ENCODE data around the gene GNB1L.

DNA sequence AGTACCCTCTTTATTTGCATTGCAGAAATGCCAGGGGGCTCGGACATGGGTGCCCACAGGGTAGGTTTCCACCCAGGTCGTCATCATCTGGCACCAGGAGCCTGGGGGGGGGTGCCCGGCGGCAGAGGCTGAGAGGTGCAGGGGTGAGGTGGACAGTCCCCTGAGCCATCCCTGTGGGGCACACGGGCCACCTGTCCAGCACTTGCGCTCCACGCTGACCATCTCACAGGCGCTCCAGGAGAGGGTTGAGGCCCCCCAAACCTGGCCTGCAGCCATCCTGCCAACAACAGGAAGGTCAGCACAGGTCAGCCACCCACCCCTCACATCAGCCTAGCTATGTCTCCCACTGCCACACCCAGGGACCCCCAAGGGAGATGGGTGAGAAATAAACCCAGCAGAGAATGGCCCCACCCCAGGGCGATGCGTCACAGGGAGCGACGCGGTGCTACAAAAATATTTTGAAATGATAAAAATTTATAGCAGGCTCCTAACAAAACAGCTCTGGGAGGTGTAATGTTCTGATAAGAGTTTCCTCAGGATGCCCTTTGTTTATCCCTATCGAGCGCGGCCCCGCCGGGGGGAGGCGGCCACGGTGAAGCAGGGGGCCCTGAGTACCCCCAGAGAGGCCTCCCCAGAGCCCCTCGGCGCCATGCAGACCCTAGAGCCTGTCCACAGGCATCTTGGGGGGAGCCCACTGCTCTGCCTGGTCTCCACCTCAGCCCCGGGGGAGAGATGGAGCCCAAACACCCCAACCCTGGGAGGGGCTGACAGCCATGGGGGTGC lies 21.0 kb upstream of the GNB1L start:
- TF ChIP-seq POLR2AphosphoS5 (IDR thresholded peaks at IDR 0.05; ENCODE audit: low read depth, low read length) (no peak), SIN3A (IDR thresholded peaks at IDR 0.05; ENCODE audit: borderline replicate concordance, insufficient read depth, low read depth, low read length) (no peak), TCF7L2 (IDR thresholded peaks at IDR 0.05; ENCODE audit: low read depth, low read length) (no peak)
- TF ChIP-seq, protein P1, sequence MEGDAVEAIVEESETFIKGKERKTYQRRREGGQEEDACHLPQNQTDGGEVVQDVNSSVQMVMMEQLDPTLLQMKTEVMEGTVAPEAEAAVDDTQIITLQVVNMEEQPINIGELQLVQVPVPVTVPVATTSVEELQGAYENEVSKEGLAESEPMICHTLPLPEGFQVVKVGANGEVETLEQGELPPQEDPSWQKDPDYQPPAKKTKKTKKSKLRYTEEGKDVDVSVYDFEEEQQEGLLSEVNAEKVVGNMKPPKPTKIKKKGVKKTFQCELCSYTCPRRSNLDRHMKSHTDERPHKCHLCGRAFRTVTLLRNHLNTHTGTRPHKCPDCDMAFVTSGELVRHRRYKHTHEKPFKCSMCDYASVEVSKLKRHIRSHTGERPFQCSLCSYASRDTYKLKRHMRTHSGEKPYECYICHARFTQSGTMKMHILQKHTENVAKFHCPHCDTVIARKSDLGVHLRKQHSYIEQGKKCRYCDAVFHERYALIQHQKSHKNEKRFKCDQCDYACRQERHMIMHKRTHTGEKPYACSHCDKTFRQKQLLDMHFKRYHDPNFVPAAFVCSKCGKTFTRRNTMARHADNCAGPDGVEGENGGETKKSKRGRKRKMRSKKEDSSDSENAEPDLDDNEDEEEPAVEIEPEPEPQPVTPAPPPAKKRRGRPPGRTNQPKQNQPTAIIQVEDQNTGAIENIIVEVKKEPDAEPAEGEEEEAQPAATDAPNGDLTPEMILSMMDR (IDR thresholded peaks at IDR 0.05) = no peak

All from Panc1 (cell line).